RKO (cell line): ENCODE measurements around the gene STIMATE.

Experiments
- DNase-seq: peaks from one replicate; pipeline ENCODE4 v3.0.0-alpha.2; 2016; ENCODE audit warnings: low spot score

Gene STIMATE

GRCh38 chr3:52841211-52841980, 56.0 kb downstream of the STIMATE start:
- no peak for DNase-seq

- no peak for DNase-seq
Measured at GRCh38 chr3:52839892-52840545, 57.3 kb downstream of the STIMATE start.

DNA sequence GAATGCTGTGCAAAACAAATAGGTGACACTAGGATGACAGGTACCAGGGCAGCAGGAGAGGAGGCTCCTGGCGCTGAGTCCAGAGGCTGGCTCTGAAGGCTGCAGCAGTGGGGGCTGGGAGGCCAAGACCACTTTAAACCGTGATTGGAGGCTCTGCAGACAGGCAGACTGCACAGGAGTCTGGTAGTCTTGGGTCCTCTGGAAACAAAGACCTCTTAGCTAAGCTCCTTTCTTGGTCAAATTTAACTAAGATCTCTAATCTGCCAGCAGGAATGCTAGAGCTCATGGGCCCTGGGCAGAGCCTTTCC, 58.1 kb downstream of the STIMATE start:
- DNase-seq, result no peak

DNA sequence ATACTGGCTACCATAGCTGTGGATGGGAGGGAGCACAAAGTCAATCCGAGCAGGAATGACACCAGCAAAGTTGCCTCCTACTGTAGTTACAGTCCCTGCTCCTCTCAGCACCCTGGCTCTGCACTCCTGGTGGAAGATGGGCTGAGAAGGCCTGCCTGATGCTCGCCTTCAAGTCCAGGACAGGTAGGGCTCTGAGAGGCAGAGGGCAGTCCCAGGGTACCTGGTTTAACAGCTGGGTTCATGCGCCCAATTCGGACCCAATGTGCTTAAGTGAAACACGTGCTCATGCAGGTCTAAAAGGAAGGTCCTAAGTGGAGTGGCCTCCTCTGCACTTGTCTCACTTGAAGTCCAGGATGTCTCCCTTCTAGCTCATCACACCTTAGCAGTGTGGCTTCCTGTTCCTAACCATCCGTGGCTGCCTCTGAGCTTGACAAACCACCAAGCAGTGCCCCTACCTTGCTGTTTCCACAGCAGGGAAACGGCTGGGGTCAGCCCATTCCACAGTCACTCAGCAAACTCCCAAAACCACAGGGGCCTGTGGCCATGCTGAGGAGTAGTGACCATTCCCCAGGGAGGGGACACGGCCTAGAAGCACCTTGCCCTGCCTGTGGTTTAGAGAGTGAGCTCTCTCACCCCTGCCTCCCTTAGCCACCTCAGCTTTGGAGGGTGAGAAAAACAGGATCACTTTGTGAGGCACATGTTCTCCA, 58.6 kb downstream of the STIMATE start:
- no peak for DNase-seq

DNA sequence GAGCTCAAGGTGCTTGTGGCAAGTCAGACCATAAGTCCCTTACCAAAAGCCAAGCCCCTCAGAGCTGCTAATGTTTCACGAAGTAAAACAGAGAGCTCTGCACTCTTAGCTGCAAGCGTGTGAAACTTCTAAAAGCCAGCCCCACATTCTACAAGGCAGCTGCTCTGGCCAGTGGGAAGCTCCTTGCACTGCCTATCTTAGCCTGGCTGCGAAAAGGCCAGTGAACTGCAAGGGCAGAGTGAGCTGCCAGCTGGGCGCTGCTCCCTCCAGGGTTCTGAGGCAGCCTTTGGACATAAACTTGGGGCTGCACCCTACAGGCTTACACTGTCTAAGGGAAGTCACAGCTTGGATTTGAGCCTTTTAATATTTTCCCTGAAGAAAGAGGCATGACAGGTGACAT, 60.4 kb downstream of the STIMATE start:
- no peak for DNase-seq

DNA sequence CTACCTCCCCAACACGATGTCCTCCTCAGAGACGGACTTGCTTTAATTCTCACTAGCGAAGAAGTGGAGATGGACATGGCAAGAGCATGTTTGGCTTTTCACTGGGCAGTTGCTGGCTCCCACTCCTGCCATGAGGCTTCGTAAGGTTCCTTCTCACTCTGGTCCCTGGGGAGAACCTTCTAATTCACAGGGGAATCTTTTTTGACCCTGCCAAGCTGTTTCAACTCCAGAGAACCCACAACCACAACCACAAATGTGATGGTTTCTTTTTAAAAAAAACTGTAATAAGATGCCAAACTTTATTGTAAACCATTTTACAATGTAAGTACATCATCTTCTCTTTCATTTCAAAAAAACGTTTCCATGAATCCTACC, 60.9 kb downstream of the STIMATE start:
- DNase-seq, result no peak

- no peak for DNase-seq
Measured at GRCh38 chr3:52835766-52836470, 61.4 kb downstream of the STIMATE start.

DNA sequence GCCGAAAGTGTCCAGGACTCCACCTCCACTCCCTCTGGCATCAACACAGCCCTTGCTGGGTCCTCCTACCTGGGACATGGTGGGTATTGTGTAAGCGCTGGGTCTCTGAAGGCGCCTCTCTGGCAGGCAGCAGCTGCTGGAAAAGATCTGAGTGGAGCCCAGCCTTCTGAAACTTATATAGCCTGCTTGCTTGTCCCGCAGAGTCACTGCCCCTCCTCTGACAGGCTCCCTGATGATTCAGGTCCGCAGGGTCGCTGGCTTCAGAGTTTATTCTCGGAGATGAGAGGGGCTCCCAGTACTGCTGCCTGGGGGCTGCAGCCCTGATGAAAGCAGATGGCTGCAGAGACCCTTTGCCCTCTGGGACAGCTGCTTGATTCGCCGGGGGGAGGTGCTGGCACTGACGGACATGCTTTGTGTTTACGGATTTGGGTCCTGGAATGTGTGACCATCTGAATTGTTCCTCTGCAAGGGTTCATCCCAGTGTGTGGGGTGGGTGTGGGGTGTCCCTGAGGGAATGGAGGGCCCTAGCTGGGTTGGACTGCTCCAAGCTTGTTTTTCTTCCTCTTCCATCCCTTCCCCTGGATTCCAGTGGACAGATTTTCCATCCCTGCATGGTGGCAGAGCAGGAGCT, 62.4 kb downstream of the STIMATE start, which contains the start of gene MUSTN1:
Gene MUSTN1, minus strand, starts transcription at position 149 of the 631 bp plus-strand sequence. Its CDS starts 71 bp downstream, at position 78.
- no peak for DNase-seq

DNA sequence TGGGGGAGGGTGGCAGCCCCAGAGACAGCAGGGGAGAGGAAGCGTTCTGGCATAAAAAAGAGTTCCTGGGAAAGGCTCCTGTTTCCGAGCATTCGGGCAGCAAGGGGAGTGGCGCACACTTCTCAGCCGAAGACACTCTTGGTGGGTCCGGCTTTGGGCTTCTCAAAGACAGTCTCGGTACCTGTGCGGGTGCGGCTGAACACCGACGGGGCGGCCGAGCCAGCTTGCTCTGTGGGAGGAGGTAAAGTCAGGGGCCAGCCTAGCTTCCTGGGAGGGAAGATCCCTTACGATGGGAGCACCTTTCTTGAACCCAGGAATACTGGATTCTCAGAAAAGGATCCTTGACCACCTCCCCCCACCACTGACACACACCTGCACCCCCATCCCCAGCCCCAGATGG, 64.1 kb downstream of the STIMATE start:
- DNase-seq, result no peak

DNA sequence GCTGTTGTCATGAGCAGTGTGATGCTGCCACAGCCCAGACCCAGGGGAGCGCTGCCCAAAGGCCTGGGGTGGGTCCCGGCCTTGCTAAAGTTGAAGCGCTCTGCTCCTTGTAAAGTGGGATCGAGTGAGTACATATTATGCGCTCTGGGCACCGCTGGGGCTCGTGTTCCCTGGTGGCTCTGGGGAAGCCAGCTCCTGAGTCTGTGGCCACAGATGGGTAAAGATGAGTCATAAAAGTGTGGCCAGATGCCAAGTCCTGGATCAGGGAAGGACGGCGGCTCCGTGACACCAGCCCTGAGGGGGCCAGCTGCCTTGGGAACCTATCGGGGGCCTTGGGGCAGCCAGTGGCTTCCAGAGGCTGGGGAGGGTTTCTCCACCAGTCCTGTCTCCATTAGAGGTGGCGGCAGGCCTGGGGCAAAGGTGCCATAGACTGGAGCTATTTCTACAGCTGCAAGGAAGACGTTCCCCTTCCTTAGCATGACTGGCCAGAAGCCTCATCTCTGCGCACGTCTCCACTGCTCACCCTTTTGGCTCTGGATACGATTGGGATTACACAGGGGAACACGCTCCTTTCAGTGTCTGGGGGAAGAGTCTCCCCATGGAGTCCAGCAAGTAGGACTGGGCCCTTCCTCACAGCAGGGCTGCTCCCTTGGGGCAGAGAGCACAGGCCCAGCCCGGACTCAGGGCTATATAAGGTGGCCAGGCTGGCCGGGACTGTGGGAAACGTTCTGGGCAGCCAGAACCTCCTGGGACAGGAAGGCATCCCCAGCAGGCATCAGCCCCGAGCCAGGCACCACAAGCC, 65.6 kb downstream of the STIMATE start:
- peak; percentile 75 for DNase-seq

- DNase-seq, result no peak
Measured at GRCh38 chr3:52830535-52831258, 66.7 kb downstream of the STIMATE start, which contains the start of gene ITIH4. ITIH4 (minus strand) TSS chr3:52830672; CDS start chr3:52830642, 30 bp downstream.

DNA sequence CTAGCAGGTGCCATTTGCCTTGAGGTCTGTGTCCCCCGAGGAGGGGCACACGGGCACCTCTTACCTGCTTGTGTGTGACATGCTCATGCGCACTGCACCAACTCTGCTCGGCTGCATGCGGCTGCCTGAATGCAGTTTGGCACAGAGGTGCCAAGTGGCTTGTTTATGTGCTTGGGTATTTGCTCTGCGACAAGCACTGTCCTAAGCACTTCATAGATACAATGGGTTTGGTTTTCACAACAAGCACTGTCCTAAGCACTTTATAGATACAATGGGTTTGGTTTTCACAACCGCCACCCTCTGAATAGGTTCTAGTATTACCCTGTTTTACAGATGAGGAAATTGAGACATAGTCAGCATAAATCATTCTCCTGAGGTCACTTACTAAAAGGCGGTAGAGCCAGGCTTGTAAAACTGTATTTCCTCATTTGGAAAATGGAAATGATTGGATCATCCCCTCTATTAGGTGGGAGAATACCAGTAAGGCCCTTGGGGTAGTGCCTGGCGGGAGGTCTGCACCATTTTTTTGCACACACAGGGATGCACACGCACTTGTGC, 67.4 kb downstream of the STIMATE start:
- no peak for DNase-seq

GRCh38 chr3:52829482-52829881, 67.9 kb downstream of the STIMATE start:
- no peak for DNase-seq

GRCh38 chr3:52827866-52828376, 69.4 kb downstream of the STIMATE start:
- peak; percentile 14 for DNase-seq

DNA sequence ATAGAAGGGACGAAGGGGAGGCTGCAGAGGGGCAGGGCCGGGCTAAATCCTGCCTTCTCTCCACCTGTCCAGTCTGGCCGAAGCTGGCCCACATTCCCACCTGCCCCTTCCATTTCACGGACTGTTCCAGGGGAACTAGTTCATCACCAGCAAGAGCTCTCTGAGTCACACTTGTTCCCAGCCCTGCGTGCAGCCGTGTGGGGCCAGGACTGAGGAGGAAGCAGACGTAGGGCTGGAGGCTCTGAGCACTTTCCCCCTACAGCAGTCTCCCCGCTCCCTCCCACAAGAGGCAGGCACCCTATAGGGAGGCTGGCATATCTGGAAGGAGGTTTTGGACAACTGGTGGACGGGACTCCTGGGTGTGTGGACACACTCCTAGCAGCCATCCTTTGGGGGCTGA, 69.9 kb downstream of the STIMATE start:
- DNase-seq, result no peak

DNA sequence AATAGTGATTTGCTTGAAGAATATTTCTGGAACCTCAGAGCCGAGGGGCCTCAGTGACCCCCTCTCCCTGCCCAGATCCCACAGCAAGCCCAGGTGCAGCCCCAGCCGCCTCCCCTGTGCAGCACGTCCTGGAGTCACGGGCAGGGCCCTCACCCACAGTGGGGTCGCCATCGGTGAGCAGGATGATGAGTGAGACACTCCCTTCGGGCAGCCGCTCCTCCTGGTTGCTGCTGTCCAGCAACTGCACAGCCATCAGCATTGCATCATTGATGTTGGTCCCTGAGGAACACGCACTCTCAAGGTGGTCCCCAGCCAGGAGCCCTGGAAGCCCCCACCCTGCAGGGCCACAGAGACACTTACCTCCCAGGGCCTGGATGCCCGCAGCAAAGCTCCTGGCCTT, 73.3 kb downstream of the STIMATE start:
- no peak for DNase-seq

- no peak for DNase-seq
Measured at GRCh38 chr3:52822363-52822762, 75.0 kb downstream of the STIMATE start.

GRCh38 chr3:52820736-52821135, 76.6 kb downstream of the STIMATE start:
- no peak for DNase-seq

DNA sequence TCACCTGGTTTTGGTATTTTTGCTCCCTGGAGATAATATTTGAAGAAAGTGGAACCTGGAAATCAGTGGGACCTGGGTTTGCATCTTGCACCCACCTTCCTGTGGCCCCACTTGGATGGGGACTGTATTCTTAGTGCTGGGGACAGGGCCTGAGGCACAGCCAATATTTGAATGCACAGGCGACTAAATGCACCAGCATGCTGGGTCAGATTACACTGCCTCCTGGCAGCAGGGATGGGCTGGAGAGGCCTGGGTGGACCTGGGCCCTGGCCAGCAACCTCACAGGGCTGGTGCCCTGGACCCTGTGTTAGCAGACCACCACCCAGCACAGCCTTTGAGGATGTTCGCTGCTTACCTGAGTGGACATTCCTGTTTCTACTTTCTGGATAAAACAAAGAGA, 77.4 kb downstream of the STIMATE start:
- no peak for DNase-seq

DNA sequence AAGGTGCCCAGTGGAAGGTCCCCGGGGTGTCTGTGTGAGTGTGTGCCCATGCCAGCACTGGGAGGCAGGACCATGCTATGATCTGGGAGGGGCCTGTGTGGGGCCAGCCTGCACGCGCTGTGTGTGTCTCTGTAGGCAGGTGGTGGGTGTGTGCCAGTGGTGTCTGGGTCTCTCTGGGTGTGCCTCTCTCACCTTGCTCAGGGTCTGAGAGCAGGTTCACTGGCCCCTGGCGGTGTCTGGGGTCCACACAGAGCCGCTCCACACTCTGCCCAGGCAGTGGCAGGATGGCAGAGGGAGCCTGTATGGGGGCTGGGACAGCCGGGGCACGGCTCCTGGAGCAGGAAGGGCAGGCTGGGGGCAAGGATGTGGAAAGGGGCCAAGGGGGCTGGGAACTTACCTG, 79.5 kb downstream of the STIMATE start:
- no peak for DNase-seq
